Neural crest cell (in vitro differentiated cells): ENCODE measurements around the gene EPM2A. TPM values are rescaled to one million over a fixed set of nuclear protein-coding genes. Genes with fewer than 3 reads are reported as not detected.

Experiments
- DNase-seq: peaks from one replicate; pipeline ENCODE4 v3.0.0; 2021; ENCODE audit warnings: low read depth, mixed read lengths, low spot score
- H3K27ac Mint-ChIP-seq: one replicate; pipeline ENCODE4 v1.8.0; 2021; ENCODE audit warnings: mild to moderate bottlenecking, mixed read lengths; ENCODE audit not compliant: unreplicated experiment
- H3K27me3 Mint-ChIP-seq: 2 replicates; pipeline ENCODE4 v1.8.0; 2021; ENCODE audit warnings: low read depth, mild to moderate bottlenecking, mixed read lengths
- H3K36me3 Mint-ChIP-seq: 2 replicates; pipeline ENCODE4 v1.8.0; 2021; ENCODE audit warnings: low read depth, mild to moderate bottlenecking, mixed read lengths
- H3K4me1 Mint-ChIP-seq: 2 replicates; pipeline ENCODE4 v1.8.0; 2021; ENCODE audit warnings: mixed read lengths
- H3K4me3 Mint-ChIP-seq: one replicate; pipeline ENCODE4 v1.8.0; 2021; ENCODE audit warnings: mild to moderate bottlenecking, mixed read lengths
- H3K9me3 Mint-ChIP-seq: 2 replicates; pipeline ENCODE4 v1.8.0; 2021; ENCODE audit warnings: mixed read lengths
- total RNA-seq: library from RNA; stranded (reverse); gene quantifications from 2 replicates; pipeline ENCODE4 v1.2.1, GENCODE V29; 2021
- TF ChIP-seq, protein P1 (sequence below): fragments of 200-600 bp; sonication (generic); conservative IDR thresholded peaks from 2 replicates; pipeline ENCODE4 v1.5.0; 2021; ENCODE audit warnings: antibody characterized with exemption, mild to moderate bottlenecking

Gene EPM2A
- total RNA-seq, 1 donor from 2014 or later = 10.8 TPM

DNA sequence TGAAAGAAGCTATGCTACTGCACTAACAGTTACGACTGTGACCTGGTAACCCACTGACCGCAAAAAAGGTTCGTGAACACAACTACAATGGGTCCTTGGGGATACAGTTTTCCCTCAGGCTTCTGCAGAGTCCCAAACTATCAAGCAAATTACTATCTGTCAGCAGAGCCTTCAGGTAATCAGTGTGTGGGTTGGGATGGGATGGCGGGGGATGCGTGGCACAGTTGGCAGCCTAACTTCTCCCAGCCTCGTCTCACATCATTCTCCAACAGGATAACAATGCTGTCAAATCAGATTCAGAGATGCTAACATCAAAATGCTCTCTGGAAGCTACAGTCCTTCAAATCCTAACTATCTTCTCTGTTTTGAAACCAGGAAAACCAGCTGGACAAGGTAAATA lies 102.3 kb downstream of the EPM2A start:
- Mint-ChIP-seq H3K4me1 (peaks cover 8% of the 10 kb centered on the region), H3K9me3 (no peaks in the 10 kb centered on the region), H3K36me3 (peaks cover 5% of the 10 kb centered on the region), H3K27me3 (no peaks in the 10 kb centered on the region), H3K27ac (no peak overlapping the region), H3K4me3 (no peak overlapping the region)
- TF ChIP-seq, protein P1, sequence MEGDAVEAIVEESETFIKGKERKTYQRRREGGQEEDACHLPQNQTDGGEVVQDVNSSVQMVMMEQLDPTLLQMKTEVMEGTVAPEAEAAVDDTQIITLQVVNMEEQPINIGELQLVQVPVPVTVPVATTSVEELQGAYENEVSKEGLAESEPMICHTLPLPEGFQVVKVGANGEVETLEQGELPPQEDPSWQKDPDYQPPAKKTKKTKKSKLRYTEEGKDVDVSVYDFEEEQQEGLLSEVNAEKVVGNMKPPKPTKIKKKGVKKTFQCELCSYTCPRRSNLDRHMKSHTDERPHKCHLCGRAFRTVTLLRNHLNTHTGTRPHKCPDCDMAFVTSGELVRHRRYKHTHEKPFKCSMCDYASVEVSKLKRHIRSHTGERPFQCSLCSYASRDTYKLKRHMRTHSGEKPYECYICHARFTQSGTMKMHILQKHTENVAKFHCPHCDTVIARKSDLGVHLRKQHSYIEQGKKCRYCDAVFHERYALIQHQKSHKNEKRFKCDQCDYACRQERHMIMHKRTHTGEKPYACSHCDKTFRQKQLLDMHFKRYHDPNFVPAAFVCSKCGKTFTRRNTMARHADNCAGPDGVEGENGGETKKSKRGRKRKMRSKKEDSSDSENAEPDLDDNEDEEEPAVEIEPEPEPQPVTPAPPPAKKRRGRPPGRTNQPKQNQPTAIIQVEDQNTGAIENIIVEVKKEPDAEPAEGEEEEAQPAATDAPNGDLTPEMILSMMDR = no peak
- no peak for DNase-seq

GRCh38 chr6:145631374-145631773 lies 103.9 kb downstream of the EPM2A start:
- H3K27ac Mint-ChIP-seq = no peak overlapping the region

DNA sequence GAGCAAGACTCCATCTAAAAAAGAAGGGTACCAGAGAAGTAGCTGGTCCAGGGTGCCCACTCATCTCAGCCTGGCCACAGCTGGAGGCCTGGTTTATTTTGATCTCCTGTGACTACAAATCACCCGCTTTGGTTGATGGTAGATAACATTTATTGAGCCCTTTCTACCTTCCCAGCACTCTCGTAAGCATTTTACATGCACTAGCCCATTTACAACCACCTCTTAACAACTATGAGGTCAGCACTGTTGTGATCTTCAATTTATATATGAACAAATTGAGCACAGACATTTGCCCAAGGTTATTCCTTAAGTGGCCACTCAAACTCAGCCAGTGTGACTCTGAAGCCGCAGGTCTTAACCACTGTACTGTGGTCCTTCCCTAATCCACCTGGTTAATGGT lies 104.7 kb downstream of the EPM2A start:
- Mint-ChIP-seq H3K9me3 (no peaks in the 10 kb centered on the region), H3K4me1 (peaks cover 8% of the 10 kb centered on the region), H3K36me3 (peaks cover 7% of the 10 kb centered on the region), H3K27ac (no peak overlapping the region), H3K27me3 (no peaks in the 10 kb centered on the region), H3K4me3 (no peak overlapping the region)
- no peak for DNase-seq
- TF ChIP-seq, protein P1 = no peak

More at GRCh38 chr6:145631374-145631773, 103.9 kb downstream of the EPM2A start:
- Mint-ChIP-seq H3K36me3 (peaks cover 7% of the 10 kb centered on the region), H3K4me3 (no peak overlapping the region), H3K27me3 (no peaks in the 10 kb centered on the region), H3K4me1 (peaks cover 8% of the 10 kb centered on the region), H3K9me3 (no peaks in the 10 kb centered on the region)
- no peak for DNase-seq
- TF ChIP-seq, protein P1 = no peak

- H3K36me3 Mint-ChIP-seq = peaks cover 7% of the 10 kb centered on the region
- peaks cover 12% of the 10 kb centered on the region for H3K4me1 Mint-ChIP-seq
- no peaks in the 10 kb centered on the region for H3K9me3 Mint-ChIP-seq
- no peak for DNase-seq
- H3K4me3 Mint-ChIP-seq = no peak overlapping the region
- H3K27ac Mint-ChIP-seq = peak overlapping the region; percentile 65
- TF ChIP-seq, protein P1 = no peak
- no peaks in the 10 kb centered on the region for H3K27me3 Mint-ChIP-seq
Measured at GRCh38 chr6:145629478-145629877, 105.8 kb downstream of the EPM2A start.

GRCh38 chr6:145627451-145627850 lies 107.9 kb downstream of the EPM2A start:
- TF ChIP-seq, protein P1 = no peak
- no peaks in the 10 kb centered on the region for H3K9me3 Mint-ChIP-seq
- peaks cover 4% of the 10 kb centered on the region for H3K4me1 Mint-ChIP-seq

GRCh38 chr6:145626857-145627256 lies 108.5 kb downstream of the EPM2A start:
- no peaks in the 10 kb centered on the region for H3K27me3 Mint-ChIP-seq
- no peaks in the 10 kb centered on the region for H3K9me3 Mint-ChIP-seq
- TF ChIP-seq, protein P1 = no peak
- peaks cover 4% of the 10 kb centered on the region for H3K4me1 Mint-ChIP-seq
- no peak overlapping the region for H3K4me3 Mint-ChIP-seq
- no peak overlapping the region for H3K27ac Mint-ChIP-seq
- DNase-seq = no peak
- peaks cover 6% of the 10 kb centered on the region for H3K36me3 Mint-ChIP-seq

More at GRCh38 chr6:145627451-145627850, 107.9 kb downstream of the EPM2A start:
- H3K36me3 Mint-ChIP-seq = peaks cover 7% of the 10 kb centered on the region
- DNase-seq = no peak
- H3K27me3 Mint-ChIP-seq = no peaks in the 10 kb centered on the region
- no peak overlapping the region for H3K27ac Mint-ChIP-seq
- H3K4me3 Mint-ChIP-seq = no peak overlapping the region
